Esophagus muscularis mucosa (tissue), 4 donors: ENCODE data around the gene OAF. TPM values are rescaled to one million over a fixed set of nuclear protein-coding genes. Genes with fewer than 3 reads are reported as not detected.

ENCODE experiments used
- DNase-seq: peaks from one replicate; pipeline ENCODE4 v3.0.0-alpha.2; 2017; ENCODE audit errors: extremely low spot score
- H3K27ac ChIP-seq, 4 donors: fragments of 200-600 bp; sonication (generic); replicated peaks in 1 of 4; 1 replicate in 3 of 4; 2 replicates in 1 of 4; pipeline ENCODE4 v1.5.1; 2016 to 2019; ENCODE audit warnings: mild to moderate bottlenecking in 1 of 4
- H3K27me3 ChIP-seq, 4 donors: fragments of 200-600 bp; sonication (generic); one replicate each; pipeline versions ENCODE4 v1.5.1 to v1.6.0; 2016 to 2019
- H3K36me3 ChIP-seq, 4 donors: fragments of 200-600 bp; sonication (generic); one replicate each; pipeline ENCODE4 v1.5.1; 2016 to 2019
- H3K4me1 ChIP-seq, 4 donors: fragments of 200-600 bp; sonication (generic); one replicate each; pipeline ENCODE4 v1.5.1; 2016 to 2019
- H3K4me3 ChIP-seq, 4 donors: fragments of 200-600 bp; sonication (generic); 1 replicate in 2 of 4; 2 replicates in 2 of 4; pipeline ENCODE4 v1.5.1; 2016 to 2019; ENCODE audit warnings: mild to moderate bottlenecking in 4 of 4, moderate library complexity in 1 of 4
- H3K9me3 ChIP-seq, 4 donors: fragments of 200-600 bp; sonication (generic); 1 replicate in 3 of 4; 2 replicates in 1 of 4; pipeline ENCODE4 v1.5.1; 2016 to 2019
- CTCF ChIP-seq, 3 experiments: fragments of 200-600 bp in 2 of 3; fragments of 450-650 bp in 1 of 3; sonication (generic) in 2 of 3; IDR thresholded peaks; one replicate each; pipeline ENCODE4 v1.5.1; 2017 to 2019; ENCODE audit warnings: antibody characterized with exemption in 3 of 3, mild to moderate bottlenecking in 2 of 3, moderate library complexity in 1 of 3
- EP300 ChIP-seq: sonication (generic); formaldehyde crosslinking; IDR thresholded peaks from one replicate; pipeline ENCODE4 v1.6.1; 2017; ENCODE audit warnings: antibody characterized with exemption
- POLR2A ChIP-seq: fragments of 450-650 bp; IDR thresholded peaks from one replicate; pipeline ENCODE4 v1.6.1; 2017; ENCODE audit warnings: antibody characterized with exemption, moderate library complexity, mild to moderate bottlenecking, low read depth
- POLR2AphosphoS5 ChIP-seq, 2 donors: sonication (generic); formaldehyde crosslinking; IDR thresholded peaks; one replicate each; pipeline ENCODE4 v1.6.1; 2017; ENCODE audit warnings: antibody characterized with exemption in 2 of 2
- WGBS: methylation state at CpG from one replicate; pipeline ENCODE4 v1.1.5; 2018; 5-methylcytosine and 5-hydroxymethylcytosine counted together
- intact Hi-C: fragments of 100-400 bp; cut with DNase I; formaldehyde crosslinking; loops from one replicate; pipeline ENCODE4 v1.15.1; 2023
- total RNA-seq, 4 donors: library from RNA; depleted of rRNA; stranded (reverse); fragments of >200 nt; gene quantifications; one replicate each; pipeline versions ENCODE4 v1.1.0 to v1.2.1, GENCODE V29; 2016

The OAF gene
- total RNA-seq, 4 donors from 2014 or later: 30.7 to 66.1 (median 58.1) TPM

- TF ChIP-seq POLR2AphosphoS5 (IDR thresholded peaks at IDR 0.05) (no peak), POLR2A (no peak), EP300 (no peak), CTCF (IDR thresholded peaks at IDR 0.05) (no peak)
- Histone ChIP-seq H3K9me3 (no peaks in the 10 kb centered on the region), H3K4me1 (peaks cover 45 to 98% (median 88%) of the 10 kb centered on the region in 4 donors), H3K27ac (peak overlapping the region; percentile 63 to 78 (median 68)), H3K27me3 (no peaks in the 10 kb centered on the region), H3K36me3 (peaks cover 0 to 9% (median 3%) of the 10 kb centered on the region in 4 donors), H3K4me3 (peak overlapping the region in 1 of 4 donors; percentile 7)
- 83% methylated on average over 10 of the region's 10 CpGs for WGBS
- intact Hi-C loops: no loop called here
- DNase-seq: no peak
Measured at GRCh38 chr11:120218695-120219033, 7.8 kb downstream of the OAF start.

- DNase-seq: no peak
- intact Hi-C loops: no loop called here
- peaks cover 0 to 9% (median 2%) of the 10 kb centered on the region in 4 donors for H3K36me3 ChIP-seq
Measured at GRCh38 chr11:120219232-120219937, 8.6 kb downstream of the OAF start.

GRCh38 chr11:120219938-120220746 is 9.3 kb downstream of the OAF start:
- no peaks in the 10 kb centered on the region for H3K27me3 ChIP-seq
- H3K4me3 ChIP-seq: no peak overlapping the region
- TF ChIP-seq EP300 (no peak), CTCF (IDR thresholded peaks at IDR 0.05) (no peak), POLR2A (no peak), POLR2AphosphoS5 (IDR thresholded peaks at IDR 0.05) (no peak)
- H3K36me3 ChIP-seq: peaks cover 0 to 4% (median 0%) of the 10 kb centered on the region in 4 donors
- WGBS: 86% methylated on average over 7 of the region's 9 CpGs
- no peak for DNase-seq
- H3K9me3 ChIP-seq: no peaks in the 10 kb centered on the region
- intact Hi-C loops: no loop called here
- peak overlapping the region; percentile 63 to 78 (median 68) for H3K27ac ChIP-seq
- H3K4me1 ChIP-seq: peaks cover 52 to 99% (median 91%) of the 10 kb centered on the region in 4 donors

More at GRCh38 chr11:120219232-120219937, 8.6 kb downstream of the OAF start:
- Histone ChIP-seq H3K4me3 (peak overlapping the region in 1 of 4 donors; percentile 14), H3K27ac (peak overlapping the region; percentile 63 to 78 (median 68)), H3K4me1 (peaks cover 52 to 99% (median 91%) of the 10 kb centered on the region in 4 donors), H3K9me3 (no peaks in the 10 kb centered on the region), H3K27me3 (no peaks in the 10 kb centered on the region)
- WGBS: 78% methylated on average over 12 of the region's 13 CpGs
- TF ChIP-seq CTCF (IDR thresholded peaks at IDR 0.05) (no peak), POLR2A (no peak), EP300 (no peak), POLR2AphosphoS5 (IDR thresholded peaks at IDR 0.05) (peak; percentile 24 to 32)

- intact Hi-C loops: no loop called here
Measured at GRCh38 chr11:120220747-120221037, 9.9 kb downstream of the OAF start.

More at GRCh38 chr11:120220747-120221037, 9.9 kb downstream of the OAF start:
- no peaks in the 10 kb centered on the region for H3K27me3 ChIP-seq
- no CpG with 5 or more reads among the region's 4 CpGs for WGBS
- peak overlapping the region; percentile 63 to 78 (median 68) for H3K27ac ChIP-seq
- no peak overlapping the region for H3K4me3 ChIP-seq
- no peak for DNase-seq
- no peaks in the 10 kb centered on the region for H3K9me3 ChIP-seq
- no peak for TF ChIP-seq POLR2AphosphoS5 (IDR thresholded peaks at IDR 0.05)
- TF ChIP-seq POLR2A: no peak
- TF ChIP-seq CTCF (IDR thresholded peaks at IDR 0.05): no peak
- no peak for TF ChIP-seq EP300
- H3K4me1 ChIP-seq: peaks cover 51 to 100% (median 91%) of the 10 kb centered on the region in 4 donors
- peaks cover 0 to 4% (median 0%) of the 10 kb centered on the region in 4 donors for H3K36me3 ChIP-seq
